AG09319 (cell line): ENCODE results near the gene DUSP21.
"Not testable (repeated sequence)": the region's sequence is repeated elsewhere in the genome, so short reads cannot be mapped to it uniquely, and the experiment has no call there.

ENCODE experiments used
- DNase-seq: peaks from one replicate; pipeline ENCODE4 v3.0.0-alpha.2; 2010; ENCODE audit warnings: low read depth; ENCODE audit errors: extremely low read depth
- TF ChIP-seq, protein P1 (sequence below): IDR thresholded peaks from 2 replicates; pipeline ENCODE4 v1.5.1; 2011; ENCODE audit warnings: low read depth, mild to moderate bottlenecking, inconsistent platforms, low read length, moderate library complexity

DUSP21 gene

DNA sequence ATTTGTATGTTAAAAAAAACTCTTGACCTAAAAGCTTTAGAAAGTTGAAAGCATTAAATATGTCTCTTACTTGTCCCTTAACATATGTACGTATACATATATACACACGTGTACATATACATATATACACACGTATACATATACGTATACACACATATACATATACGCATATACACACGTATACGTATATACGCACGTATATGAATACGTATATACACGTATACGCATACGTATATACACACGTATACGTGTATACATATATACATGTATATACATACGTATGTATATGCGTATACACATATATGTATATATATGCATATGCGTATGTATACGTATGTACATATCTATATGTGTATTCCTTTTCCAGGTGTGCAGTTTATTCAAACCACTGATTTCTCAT is 32.9 kb downstream of the DUSP21 start:
- DNase-seq, result no peak
- TF ChIP-seq, protein P1, sequence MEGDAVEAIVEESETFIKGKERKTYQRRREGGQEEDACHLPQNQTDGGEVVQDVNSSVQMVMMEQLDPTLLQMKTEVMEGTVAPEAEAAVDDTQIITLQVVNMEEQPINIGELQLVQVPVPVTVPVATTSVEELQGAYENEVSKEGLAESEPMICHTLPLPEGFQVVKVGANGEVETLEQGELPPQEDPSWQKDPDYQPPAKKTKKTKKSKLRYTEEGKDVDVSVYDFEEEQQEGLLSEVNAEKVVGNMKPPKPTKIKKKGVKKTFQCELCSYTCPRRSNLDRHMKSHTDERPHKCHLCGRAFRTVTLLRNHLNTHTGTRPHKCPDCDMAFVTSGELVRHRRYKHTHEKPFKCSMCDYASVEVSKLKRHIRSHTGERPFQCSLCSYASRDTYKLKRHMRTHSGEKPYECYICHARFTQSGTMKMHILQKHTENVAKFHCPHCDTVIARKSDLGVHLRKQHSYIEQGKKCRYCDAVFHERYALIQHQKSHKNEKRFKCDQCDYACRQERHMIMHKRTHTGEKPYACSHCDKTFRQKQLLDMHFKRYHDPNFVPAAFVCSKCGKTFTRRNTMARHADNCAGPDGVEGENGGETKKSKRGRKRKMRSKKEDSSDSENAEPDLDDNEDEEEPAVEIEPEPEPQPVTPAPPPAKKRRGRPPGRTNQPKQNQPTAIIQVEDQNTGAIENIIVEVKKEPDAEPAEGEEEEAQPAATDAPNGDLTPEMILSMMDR, result no peak

DNA sequence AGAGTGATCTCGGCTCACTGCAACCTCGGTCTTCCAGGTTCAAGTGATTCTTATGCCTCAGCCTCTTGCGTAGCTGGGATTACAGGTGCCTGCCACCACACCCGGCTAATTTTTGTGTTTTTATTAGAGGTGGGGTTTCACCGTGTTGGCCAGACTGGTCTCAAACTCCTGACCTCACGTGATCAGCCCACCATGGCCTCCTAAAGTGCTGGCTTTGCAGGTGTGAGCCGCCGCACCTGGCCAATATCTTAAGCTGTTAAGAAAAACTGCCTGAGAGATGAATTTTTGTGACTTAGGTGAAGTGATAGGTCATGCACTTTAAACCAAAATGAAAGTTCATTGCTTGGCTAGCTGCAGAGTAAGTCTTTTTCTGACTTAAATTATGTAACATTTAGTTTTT is 35.0 kb downstream of the DUSP21 start:
- DNase-seq, result no peak
- TF ChIP-seq, protein P1, result no peak

DNA sequence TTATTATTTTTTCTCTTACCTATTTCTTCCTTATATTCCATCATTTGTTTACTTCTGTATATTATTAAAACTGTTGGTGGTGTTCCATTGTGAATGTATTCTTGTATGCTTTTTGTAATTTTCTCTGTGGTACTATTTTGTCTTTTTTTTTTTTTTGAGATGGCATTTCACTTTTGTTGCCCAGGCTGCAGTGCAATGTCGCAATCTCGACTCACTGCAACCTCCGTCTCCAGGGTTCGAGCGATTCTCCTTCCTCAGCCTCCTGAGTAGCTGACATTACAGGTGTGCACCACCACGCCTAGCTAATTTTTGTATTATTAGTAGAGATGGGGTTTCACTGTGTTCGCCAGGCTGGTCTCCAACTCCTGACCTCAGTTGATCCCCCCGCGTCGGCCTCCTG is 37.7 kb downstream of the DUSP21 start:
- TF ChIP-seq, protein P1, result no peak
- DNase-seq, result no peak

DNA sequence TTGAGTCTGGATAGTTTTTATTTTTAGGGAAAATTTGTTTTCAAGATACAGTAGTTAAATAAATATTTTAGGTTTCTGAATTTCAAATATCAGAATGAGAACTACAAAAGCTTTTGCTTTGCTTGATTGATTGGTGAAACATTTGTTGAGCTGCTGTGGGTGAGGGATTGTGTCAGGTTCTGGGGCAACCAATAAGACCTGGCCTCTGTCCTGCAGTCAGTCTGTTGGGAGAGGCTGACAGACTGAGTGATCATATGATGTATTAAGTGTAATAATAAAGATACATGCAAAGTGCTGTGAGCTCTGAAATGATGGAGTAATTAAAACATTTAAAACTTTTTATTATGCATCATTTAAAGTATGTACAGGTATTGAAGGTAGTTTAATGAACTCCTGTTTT is 38.8 kb downstream of the DUSP21 start:
- no peak for DNase-seq
- TF ChIP-seq, protein P1, result no peak

DNA sequence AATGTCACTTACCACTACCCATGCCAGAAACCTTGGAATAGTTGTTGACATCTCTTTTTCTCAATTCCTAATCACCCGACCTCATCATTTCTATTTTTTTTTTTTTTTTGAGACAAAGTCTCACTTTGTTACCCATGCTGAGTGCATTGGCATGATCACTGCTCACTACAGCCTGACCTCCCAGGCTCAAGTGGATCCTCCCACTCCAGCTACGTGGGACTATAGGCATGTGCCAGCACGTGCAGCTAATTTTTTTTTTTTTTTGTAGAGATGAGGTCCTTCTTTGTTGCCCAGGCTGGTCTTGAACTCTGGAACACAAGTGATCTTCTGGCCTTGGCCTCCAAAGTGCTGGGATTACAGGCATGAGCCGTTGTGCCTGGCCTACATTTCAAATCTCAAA is 41.1 kb downstream of the DUSP21 start:
- DNase-seq, result no peak
- TF ChIP-seq, protein P1, result no peak

DNA sequence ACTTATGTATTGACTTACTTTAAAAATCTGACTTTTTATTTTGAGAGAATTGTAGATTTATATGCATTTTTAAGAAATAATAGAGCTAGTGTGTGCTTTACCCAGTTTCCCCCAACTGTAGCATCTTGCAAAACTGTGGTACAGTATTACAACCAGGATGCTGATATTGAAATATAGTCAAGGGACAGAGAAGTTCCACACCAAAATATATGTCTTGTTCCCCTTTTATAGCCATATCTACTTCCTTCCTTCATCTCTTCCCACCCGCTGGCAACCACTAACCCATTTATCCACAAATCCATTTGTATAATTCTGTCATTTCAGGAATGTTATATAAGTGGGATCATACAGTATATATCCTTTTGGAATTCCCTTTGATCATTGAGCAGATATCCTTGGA is 46.0 kb downstream of the DUSP21 start:
- DNase-seq, result no peak
- TF ChIP-seq, protein P1, result no peak

DNA sequence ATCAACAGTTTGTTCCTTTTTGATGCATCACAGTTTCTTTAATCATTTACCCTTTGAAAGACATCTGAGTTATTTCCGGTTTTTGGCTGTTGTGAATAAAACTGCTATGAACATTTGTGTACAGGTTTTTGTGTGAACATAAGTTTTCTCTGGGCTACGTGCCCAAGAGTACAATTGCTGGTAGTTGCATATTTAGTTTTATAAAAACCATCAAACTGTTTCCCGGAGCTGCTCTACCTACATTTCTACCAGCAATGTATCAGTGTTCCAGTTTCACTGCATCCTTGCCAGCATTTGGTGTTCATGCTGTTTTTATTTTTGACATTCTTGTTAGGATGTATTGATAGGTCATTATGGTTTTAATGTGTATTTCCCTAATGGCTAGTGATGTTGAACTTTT is 46.4 kb downstream of the DUSP21 start:
- TF ChIP-seq, protein P1, result no peak
- no peak for DNase-seq

DNA sequence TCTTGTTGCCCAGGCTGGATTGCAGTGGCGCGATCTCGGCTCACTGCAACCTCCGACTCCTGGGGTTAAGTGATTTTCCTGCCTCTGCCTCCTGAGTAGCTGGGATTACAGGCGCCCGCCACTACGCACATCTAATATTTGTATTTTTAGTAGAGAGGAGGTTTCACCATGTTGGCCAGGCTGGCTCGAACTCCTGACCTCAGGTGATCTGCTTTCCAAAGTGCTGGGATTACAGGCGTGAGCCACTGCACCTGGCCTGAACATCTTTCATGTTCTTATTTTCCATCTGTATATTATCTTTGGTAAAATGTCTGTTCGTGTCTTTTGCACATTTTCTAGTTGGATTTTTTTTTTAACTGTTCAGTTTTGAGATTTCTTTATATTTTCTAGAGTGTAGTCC is 46.9 kb downstream of the DUSP21 start:
- not testable (repeated sequence) for DNase-seq
